Gastrocnemius medialis (tissue), 4 donors: ENCODE results near the gene TMEM39B.

Source experiments
- POLR2A ChIP-seq, 2 donors: fragments of 450-650 bp; IDR thresholded peaks; one replicate each; pipeline ENCODE4 v1.6.1; 2017; ENCODE audit warnings: antibody characterized with exemption in 2 of 2, mild to moderate bottlenecking in 2 of 2, moderate library complexity in 2 of 2
- TF ChIP-seq, protein P1 (sequence below), 5 experiments: fragments of 450-650 bp in 3 of 5; fragments of 200-600 bp in 2 of 5; sonication (generic) in 2 of 5; IDR thresholded peaks in 4 of 5; conservative IDR thresholded peaks in 1 of 5; 1 replicate in 4 of 5; 2 replicates in 1 of 5; pipeline ENCODE4 v1.5.1; 2016 to 2019; ENCODE audit warnings: antibody characterized with exemption in 5 of 5, mild to moderate bottlenecking in 3 of 5, moderate library complexity in 3 of 5

DNA sequence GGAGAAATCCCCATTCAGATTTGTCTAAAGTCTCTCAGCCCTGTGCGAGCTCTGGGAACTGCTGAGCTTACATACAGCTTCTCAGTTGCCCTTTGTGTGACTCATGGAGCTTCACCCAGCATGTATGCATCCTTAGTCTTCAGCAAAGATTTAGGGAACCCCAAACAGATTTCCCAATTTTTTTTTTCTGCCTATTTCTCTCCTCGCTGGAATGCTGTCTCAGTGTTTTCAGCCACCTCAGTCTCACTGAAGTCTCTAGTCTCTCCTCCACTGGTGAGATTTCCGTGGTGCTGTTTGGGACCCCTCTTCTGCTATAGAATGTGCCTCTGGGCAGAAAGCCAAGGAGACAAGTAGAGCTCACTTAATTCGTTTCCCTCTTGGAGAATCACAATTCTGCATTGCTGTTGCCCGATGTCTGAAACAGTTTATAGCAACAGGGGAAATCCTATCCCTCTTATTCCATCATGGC, 78.6 kb downstream of the TMEM39B start:
- TF ChIP-seq, protein P1, sequence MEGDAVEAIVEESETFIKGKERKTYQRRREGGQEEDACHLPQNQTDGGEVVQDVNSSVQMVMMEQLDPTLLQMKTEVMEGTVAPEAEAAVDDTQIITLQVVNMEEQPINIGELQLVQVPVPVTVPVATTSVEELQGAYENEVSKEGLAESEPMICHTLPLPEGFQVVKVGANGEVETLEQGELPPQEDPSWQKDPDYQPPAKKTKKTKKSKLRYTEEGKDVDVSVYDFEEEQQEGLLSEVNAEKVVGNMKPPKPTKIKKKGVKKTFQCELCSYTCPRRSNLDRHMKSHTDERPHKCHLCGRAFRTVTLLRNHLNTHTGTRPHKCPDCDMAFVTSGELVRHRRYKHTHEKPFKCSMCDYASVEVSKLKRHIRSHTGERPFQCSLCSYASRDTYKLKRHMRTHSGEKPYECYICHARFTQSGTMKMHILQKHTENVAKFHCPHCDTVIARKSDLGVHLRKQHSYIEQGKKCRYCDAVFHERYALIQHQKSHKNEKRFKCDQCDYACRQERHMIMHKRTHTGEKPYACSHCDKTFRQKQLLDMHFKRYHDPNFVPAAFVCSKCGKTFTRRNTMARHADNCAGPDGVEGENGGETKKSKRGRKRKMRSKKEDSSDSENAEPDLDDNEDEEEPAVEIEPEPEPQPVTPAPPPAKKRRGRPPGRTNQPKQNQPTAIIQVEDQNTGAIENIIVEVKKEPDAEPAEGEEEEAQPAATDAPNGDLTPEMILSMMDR (IDR thresholded peaks at IDR 0.05 in 4 of 5, conservative IDR thresholded peaks at IDR 0.05 in 1 of 5) = no peak
- no peak for TF ChIP-seq POLR2A (IDR thresholded peaks at IDR 0.05)
